ENCODE data around the gene CELSR1.

GRCh38 chr22:46545086-46545792, 7.8 kb upstream of the CELSR1 start:
- no peak for TF ChIP-seq CTCF (IDR thresholded peaks at IDR 0.05)
- no peak for TF ChIP-seq POLR2A (IDR thresholded peaks at IDR 0.05)

Measured in adrenal gland (tissue), 5 donors.